Measurements from ENCODE around the gene DUSP6. TPM values are rescaled to one million over a fixed set of nuclear protein-coding genes. Genes with fewer than 3 reads are reported as not detected.
A peak's percentile ranks its signal among the peaks of the same experiment; 100 is the strongest.

The DUSP6 gene
- total and polyA plus RNA-seq, 2 of the 13 experiments (the other 11 are each of a cell fraction or from before 2014, with no cell fraction given), result 40.9 to 161 TPM

- TF ChIP-seq, protein P1, sequence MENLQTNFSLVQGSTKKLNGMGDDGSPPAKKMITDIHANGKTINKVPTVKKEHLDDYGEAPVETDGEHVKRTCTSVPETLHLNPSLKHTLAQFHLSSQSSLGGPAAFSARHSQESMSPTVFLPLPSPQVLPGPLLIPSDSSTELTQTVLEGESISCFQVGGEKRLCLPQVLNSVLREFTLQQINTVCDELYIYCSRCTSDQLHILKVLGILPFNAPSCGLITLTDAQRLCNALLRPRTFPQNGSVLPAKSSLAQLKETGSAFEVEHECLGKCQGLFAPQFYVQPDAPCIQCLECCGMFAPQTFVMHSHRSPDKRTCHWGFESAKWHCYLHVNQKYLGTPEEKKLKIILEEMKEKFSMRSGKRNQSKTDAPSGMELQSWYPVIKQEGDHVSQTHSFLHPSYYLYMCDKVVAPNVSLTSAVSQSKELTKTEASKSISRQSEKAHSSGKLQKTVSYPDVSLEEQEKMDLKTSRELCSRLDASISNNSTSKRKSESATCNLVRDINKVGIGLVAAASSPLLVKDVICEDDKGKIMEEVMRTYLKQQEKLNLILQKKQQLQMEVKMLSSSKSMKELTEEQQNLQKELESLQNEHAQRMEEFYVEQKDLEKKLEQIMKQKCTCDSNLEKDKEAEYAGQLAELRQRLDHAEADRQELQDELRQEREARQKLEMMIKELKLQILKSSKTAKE (CRISPR knock-in tag; IDR thresholded peaks at IDR 0.05; ENCODE audit: borderline replicate concordance), result no peak
- 0 out of 2 replicates have a peak, but pooled peaks have one; percentile 7 for TF ChIP-seq ZNF674 (CRISPR knock-in tag; IDR thresholded peaks at IDR 0.05; ENCODE audit: low read depth)
- peak; percentile 80; the same call in 1 of the 2 replicates for TF ChIP-seq ZNF709 (CRISPR knock-in tag; IDR thresholded peaks at IDR 0.05)
- TF ChIP-seq HOXA7 (CRISPR knock-in tag; IDR thresholded peaks at IDR 0.05), result 0 out of 2 replicates have a peak, but pooled peaks have one; percentile 55
- TF ChIP-seq ZNF773 (CRISPR knock-in tag; IDR thresholded peaks at IDR 0.05; ENCODE audit: borderline replicate concordance), result 0 out of 2 replicates have a peak, but pooled peaks have one; percentile 14
- TF ChIP-seq ZNF503 (CRISPR knock-in tag; IDR thresholded peaks at IDR 0.05), result no peak
- peak; percentile 76; the same call in 1 of the 2 replicates for TF ChIP-seq KLF15 (CRISPR knock-in tag; IDR thresholded peaks at IDR 0.05; ENCODE audit: borderline replicate concordance)
- peak; percentile 75; the same call in 1 of the 2 replicates for TF ChIP-seq ZNF691 (CRISPR knock-in tag; IDR thresholded peaks at IDR 0.05; ENCODE audit: borderline replicate concordance, low read depth)
- TF ChIP-seq ZNF251 (CRISPR knock-in tag; IDR thresholded peaks at IDR 0.05), result 0 out of 2 replicates have a peak, but pooled peaks have one; percentile 53
- TF ChIP-seq AGO2 (optimal IDR thresholded peaks at IDR 0.05; ENCODE audit: low read depth, low read length), result peak; percentile 100
- TF ChIP-seq PHF20 (CRISPR knock-in tag; IDR thresholded peaks at IDR 0.05), result no peak
- peak; percentile 40 for TF ChIP-seq ZNF605 (CRISPR knock-in tag; IDR thresholded peaks at IDR 0.05)
- TF ChIP-seq BCLAF1 (IDR thresholded peaks at IDR 0.05), result no peak
- no peak for TF ChIP-seq HOXD1 (CRISPR knock-in tag; IDR thresholded peaks at IDR 0.05)
- 0 out of 2 replicates have a peak, but pooled peaks have one; percentile 25 for TF ChIP-seq PAX8 (CRISPR knock-in tag; IDR thresholded peaks at IDR 0.05; ENCODE audit: borderline replicate concordance)
- 0 out of 2 replicates have a peak, but pooled peaks have one; percentile 13 for TF ChIP-seq ZBTB7B (CRISPR knock-in tag; IDR thresholded peaks at IDR 0.05)
- no peak for TF ChIP-seq KLF9 (CRISPR knock-in tag; IDR thresholded peaks at IDR 0.05; ENCODE audit: low read depth)
- no peak for TF ChIP-seq ZFP36 (IDR thresholded peaks at IDR 0.05; ENCODE audit: borderline replicate concordance, low read depth, low read length, partially characterized antibody)
- no peak for TF ChIP-seq ZNF557 (CRISPR knock-in tag; IDR thresholded peaks at IDR 0.05)
- no peak for TF ChIP-seq ZNF460 (CRISPR knock-in tag; IDR thresholded peaks at IDR 0.05; ENCODE audit: borderline replicate concordance)
- peak; percentile 6; the same call in 1 of the 2 replicates for TF ChIP-seq SRY (CRISPR knock-in tag; IDR thresholded peaks at IDR 0.05)
These were observed 636 bp downstream of the DUSP6 start (continued) for GRCh38 chr12:89351489-89352241.
